Breast epithelium (tissue), 3 donors: ENCODE results near the gene SPATS1.
"Not testable (repeated sequence)": the region's sequence is repeated elsewhere in the genome, so short reads cannot be mapped to it uniquely, and the experiment has no call there.

Experiments used
- POLR2A ChIP-seq: fragments of 450-650 bp; IDR thresholded peaks from one replicate; pipeline ENCODE4 v1.6.1; 2016; ENCODE audit warnings: antibody characterized with exemption, mild to moderate bottlenecking, moderate library complexity
- POLR2AphosphoS5 ChIP-seq, 3 donors: sonication (generic); formaldehyde crosslinking; IDR thresholded peaks; one replicate each; pipeline ENCODE4 v1.6.1; 2017; ENCODE audit warnings: antibody characterized with exemption in 3 of 3
- TF ChIP-seq, protein P1 (sequence below), 3 donors: fragments of 450-650 bp; IDR thresholded peaks; one replicate each; pipeline ENCODE4 v1.5.1; 2016 to 2017; ENCODE audit warnings: antibody characterized with exemption in 3 of 3, mild to moderate bottlenecking in 3 of 3, moderate library complexity in 3 of 3

- not testable (repeated sequence) for TF ChIP-seq POLR2AphosphoS5 (IDR thresholded peaks at IDR 0.05); POLR2A
- TF ChIP-seq, protein P1, sequence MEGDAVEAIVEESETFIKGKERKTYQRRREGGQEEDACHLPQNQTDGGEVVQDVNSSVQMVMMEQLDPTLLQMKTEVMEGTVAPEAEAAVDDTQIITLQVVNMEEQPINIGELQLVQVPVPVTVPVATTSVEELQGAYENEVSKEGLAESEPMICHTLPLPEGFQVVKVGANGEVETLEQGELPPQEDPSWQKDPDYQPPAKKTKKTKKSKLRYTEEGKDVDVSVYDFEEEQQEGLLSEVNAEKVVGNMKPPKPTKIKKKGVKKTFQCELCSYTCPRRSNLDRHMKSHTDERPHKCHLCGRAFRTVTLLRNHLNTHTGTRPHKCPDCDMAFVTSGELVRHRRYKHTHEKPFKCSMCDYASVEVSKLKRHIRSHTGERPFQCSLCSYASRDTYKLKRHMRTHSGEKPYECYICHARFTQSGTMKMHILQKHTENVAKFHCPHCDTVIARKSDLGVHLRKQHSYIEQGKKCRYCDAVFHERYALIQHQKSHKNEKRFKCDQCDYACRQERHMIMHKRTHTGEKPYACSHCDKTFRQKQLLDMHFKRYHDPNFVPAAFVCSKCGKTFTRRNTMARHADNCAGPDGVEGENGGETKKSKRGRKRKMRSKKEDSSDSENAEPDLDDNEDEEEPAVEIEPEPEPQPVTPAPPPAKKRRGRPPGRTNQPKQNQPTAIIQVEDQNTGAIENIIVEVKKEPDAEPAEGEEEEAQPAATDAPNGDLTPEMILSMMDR (IDR thresholded peaks at IDR 0.05), result not testable (repeated sequence)
These were observed 27.8 kb upstream of the SPATS1 start for GRCh38 chr6:44314657-44315056.
